ENCODE measurements around the gene LEFTY1. TPM values are rescaled to one million over a fixed set of nuclear protein-coding genes. Genes with fewer than 3 reads are reported as not detected.

LEFTY1 gene
- total and polyA plus RNA-seq, 4 donors = 0.25 to 0.63 (median 0.45) TPM

GRCh38 chr1:225851805-225852204 is 37.1 kb downstream of the LEFTY1 start:
- Histone ChIP-seq H3K27me3 (ENCODE audit: control insufficient read depth in 1 of 2, insufficient read depth in 2 of 2, low read length in 1 of 2) (no peaks in the 10 kb centered on the region), H3K4me1 (ENCODE audit: control insufficient read depth in 1 of 2, insufficient read depth in 2 of 2, low read length in 2 of 2) (no peaks in the 10 kb centered on the region), H3K36me3 (ENCODE audit: control insufficient read depth in 1 of 2, insufficient read depth in 2 of 2, low read length in 1 of 2) (peaks cover 0 to 8% of the 10 kb centered on the region in 2 donors), H3K4me3 (ENCODE audit: low read length in 2 of 2) (no peak overlapping the region), H3K27ac (ENCODE audit: low read depth in 1 of 2, low read length in 2 of 2) (no peak overlapping the region), H3K9me3 (ENCODE audit: control insufficient read depth, low read length) (no peaks in the 10 kb centered on the region)
- intact Hi-C loops (cut with DNase I) = no loop called here
- ATAC-seq (ENCODE audit: low FRiP score) (no peak), DNase-seq (peak in 1 of 2 donors; percentile 6)
- 52 to 55% methylated on average over 4 of the region's 4 CpGs for WGBS, 2 donors

GRCh38 chr1:225850370-225850769 is 38.6 kb downstream of the LEFTY1 start:
- DNase-seq = peak in 1 of 2 donors; percentile 10
- H3K27ac ChIP-seq (ENCODE audit: low read depth in 1 of 2, low read length in 2 of 2) = no peak overlapping the region
- no peaks in the 10 kb centered on the region for H3K9me3 ChIP-seq (ENCODE audit: control insufficient read depth, low read length)
- WGBS, 2 donors = 93 to 96% methylated on average over 7 of the region's 7 CpGs
- no peaks in the 10 kb centered on the region for H3K27me3 ChIP-seq (ENCODE audit: control insufficient read depth in 1 of 2, insufficient read depth in 2 of 2, low read length in 1 of 2)
- H3K36me3 ChIP-seq (ENCODE audit: control insufficient read depth in 1 of 2, insufficient read depth in 2 of 2, low read length in 1 of 2) = peaks cover 0 to 5% of the 10 kb centered on the region in 2 donors
- ATAC-seq (ENCODE audit: low FRiP score) = no peak
- H3K4me1 ChIP-seq (ENCODE audit: control insufficient read depth in 1 of 2, insufficient read depth in 2 of 2, low read length in 2 of 2) = no peaks in the 10 kb centered on the region
- intact Hi-C loops (cut with DNase I) = no loop called here
- no peak overlapping the region for H3K4me3 ChIP-seq (ENCODE audit: low read length in 2 of 2)

GRCh38 chr1:225849925-225850324 is 39.0 kb downstream of the LEFTY1 start:
- Histone ChIP-seq H3K27me3 (ENCODE audit: control insufficient read depth in 1 of 2, insufficient read depth in 2 of 2, low read length in 1 of 2) (no peaks in the 10 kb centered on the region), H3K36me3 (ENCODE audit: control insufficient read depth in 1 of 2, insufficient read depth in 2 of 2, low read length in 1 of 2) (peaks cover 0 to 5% of the 10 kb centered on the region in 2 donors), H3K4me3 (ENCODE audit: low read length in 2 of 2) (no peak overlapping the region), H3K27ac (ENCODE audit: low read depth in 1 of 2, low read length in 2 of 2) (no peak overlapping the region), H3K9me3 (ENCODE audit: control insufficient read depth, low read length) (no peaks in the 10 kb centered on the region), H3K4me1 (ENCODE audit: control insufficient read depth in 1 of 2, insufficient read depth in 2 of 2, low read length in 2 of 2) (no peaks in the 10 kb centered on the region)
- DNase-seq = peak; percentile 59 to 84
- no peak for ATAC-seq (ENCODE audit: low FRiP score)
- intact Hi-C loops (cut with DNase I) = no loop called here
- WGBS, 2 donors = 68 to 77% methylated on average over 6 to 7 of the region's 7 CpGs

GRCh38 chr1:225848030-225848955 is 40.7 kb downstream of the LEFTY1 start:
- H3K36me3 ChIP-seq (ENCODE audit: control insufficient read depth in 1 of 2, insufficient read depth in 2 of 2, low read length in 1 of 2) = peaks cover 0 to 2% of the 10 kb centered on the region in 2 donors
- ATAC-seq (ENCODE audit: low FRiP score) (no peak), DNase-seq (peak in 1 of 2 donors; percentile 47)
- intact Hi-C loops (cut with DNase I) = no loop called here
- no peak overlapping the region for H3K27ac ChIP-seq (ENCODE audit: low read depth in 1 of 2, low read length in 2 of 2)
- no peaks in the 10 kb centered on the region for H3K4me1 ChIP-seq (ENCODE audit: control insufficient read depth in 1 of 2, insufficient read depth in 2 of 2, low read length in 2 of 2)
- no peaks in the 10 kb centered on the region for H3K27me3 ChIP-seq (ENCODE audit: control insufficient read depth in 1 of 2, insufficient read depth in 2 of 2, low read length in 1 of 2)
- no peaks in the 10 kb centered on the region for H3K9me3 ChIP-seq (ENCODE audit: control insufficient read depth, low read length)
- H3K4me3 ChIP-seq (ENCODE audit: low read length in 2 of 2) = no peak overlapping the region
- WGBS, 2 donors = 53 to 59% methylated on average over 16 of the region's 16 CpGs

- 62 to 63% methylated on average over 4 of the region's 4 CpGs for WGBS, 2 donors
- DNase-seq (peak in 1 of 2 donors; percentile 22), ATAC-seq (ENCODE audit: low FRiP score) (no peak)
- Histone ChIP-seq H3K36me3 (ENCODE audit: control insufficient read depth in 1 of 2, insufficient read depth in 2 of 2, low read length in 1 of 2) (peaks cover 0 to 2% of the 10 kb centered on the region in 2 donors), H3K27me3 (ENCODE audit: control insufficient read depth in 1 of 2, insufficient read depth in 2 of 2, low read length in 1 of 2) (no peaks in the 10 kb centered on the region), H3K4me3 (ENCODE audit: low read length in 2 of 2) (no peak overlapping the region), H3K9me3 (ENCODE audit: control insufficient read depth, low read length) (no peaks in the 10 kb centered on the region), H3K27ac (ENCODE audit: low read depth in 1 of 2, low read length in 2 of 2) (no peak overlapping the region), H3K4me1 (ENCODE audit: control insufficient read depth in 1 of 2, insufficient read depth in 2 of 2, low read length in 2 of 2) (no peaks in the 10 kb centered on the region)
- intact Hi-C loops (cut with DNase I) = no loop called here
Measured at GRCh38 chr1:225847610-225848009, 41.3 kb downstream of the LEFTY1 start.

- WGBS, 2 donors = 83 to 86% methylated on average over 20 of the region's 20 CpGs
- no peaks in the 10 kb centered on the region for H3K4me1 ChIP-seq (ENCODE audit: control insufficient read depth in 1 of 2, insufficient read depth in 2 of 2, low read length in 2 of 2)
- H3K27ac ChIP-seq (ENCODE audit: low read depth in 1 of 2, low read length in 2 of 2) = no peak overlapping the region
- no peak for ATAC-seq (ENCODE audit: low FRiP score)
- no peak overlapping the region for H3K4me3 ChIP-seq (ENCODE audit: low read length in 2 of 2)
- DNase-seq = peak; percentile 39 to 63
- H3K27me3 ChIP-seq (ENCODE audit: control insufficient read depth in 1 of 2, insufficient read depth in 2 of 2, low read length in 1 of 2) = no peaks in the 10 kb centered on the region
- intact Hi-C loops (cut with DNase I) = loop anchor here in 1 of 2 donors (1.0 kb wide), 1 partner anchor 70 kb away; no protein-coding TSS in a partner anchor
- no peaks in the 10 kb centered on the region for H3K9me3 ChIP-seq (ENCODE audit: control insufficient read depth, low read length)
- H3K36me3 ChIP-seq (ENCODE audit: control insufficient read depth in 1 of 2, insufficient read depth in 2 of 2, low read length in 1 of 2) = peaks cover 0 to 2% of the 10 kb centered on the region in 2 donors
Measured at GRCh38 chr1:225846331-225847310, 42.3 kb downstream of the LEFTY1 start.

- H3K4me3 ChIP-seq (ENCODE audit: low read length in 2 of 2) = no peak overlapping the region
- H3K4me1 ChIP-seq (ENCODE audit: control insufficient read depth in 1 of 2, insufficient read depth in 2 of 2, low read length in 2 of 2) = no peaks in the 10 kb centered on the region
- WGBS, 2 donors = 46 to 47% methylated on average over 12 to 13 of the region's 13 CpGs
- peak; percentile 89 for ATAC-seq (ENCODE audit: low FRiP score)
- H3K36me3 ChIP-seq (ENCODE audit: control insufficient read depth in 1 of 2, insufficient read depth in 2 of 2, low read length in 1 of 2) = peaks cover 0 to 2% of the 10 kb centered on the region in 2 donors
- intact Hi-C loops (cut with DNase I) = loop anchor here (1.0 to 2.0 kb wide), 3 partner anchors 69 to 371 kb away; no protein-coding TSS in a partner anchor
- H3K27ac ChIP-seq (ENCODE audit: low read depth in 1 of 2, low read length in 2 of 2) = peak overlapping the region in 1 of 2 donors; percentile 0
- H3K9me3 ChIP-seq (ENCODE audit: control insufficient read depth, low read length) = no peaks in the 10 kb centered on the region
- peak; percentile 86 to 92 for DNase-seq
- no peaks in the 10 kb centered on the region for H3K27me3 ChIP-seq (ENCODE audit: control insufficient read depth in 1 of 2, insufficient read depth in 2 of 2, low read length in 1 of 2)
Measured at GRCh38 chr1:225845571-225846259, 43.2 kb downstream of the LEFTY1 start.

GRCh38 chr1:225845097-225845496 is 43.8 kb downstream of the LEFTY1 start:
- H3K9me3 ChIP-seq (ENCODE audit: control insufficient read depth, low read length) = no peaks in the 10 kb centered on the region
- DNase-seq (peak; percentile 41 to 42), ATAC-seq (ENCODE audit: low FRiP score) (no peak)
- no peak overlapping the region for H3K27ac ChIP-seq (ENCODE audit: low read depth in 1 of 2, low read length in 2 of 2)
- H3K4me3 ChIP-seq (ENCODE audit: low read length in 2 of 2) = no peak overlapping the region
- no peaks in the 10 kb centered on the region for H3K4me1 ChIP-seq (ENCODE audit: control insufficient read depth in 1 of 2, insufficient read depth in 2 of 2, low read length in 2 of 2)
- WGBS, 2 donors = 87 to 89% methylated on average over 14 of the region's 14 CpGs
- intact Hi-C loops (cut with DNase I) = loop anchor here (2.0 kb wide), 2 partner anchors 368 to 370 kb away; no protein-coding TSS in a partner anchor
- peaks cover 0 to 2% of the 10 kb centered on the region in 2 donors for H3K36me3 ChIP-seq (ENCODE audit: control insufficient read depth in 1 of 2, insufficient read depth in 2 of 2, low read length in 1 of 2)
- no peaks in the 10 kb centered on the region for H3K27me3 ChIP-seq (ENCODE audit: control insufficient read depth in 1 of 2, insufficient read depth in 2 of 2, low read length in 1 of 2)

All from aorta (tissue), 5 donors.